DND-41 (cell line): Measurements from ENCODE around the gene FHOD1.

ENCODE experiments used
- CTCF ChIP-seq: IDR thresholded peaks from 2 replicates; pipeline ENCODE4 v1.5.1; 2012; ENCODE audit warnings: borderline replicate concordance, low read length, moderate library complexity, mild to moderate bottlenecking; ENCODE audit not compliant: poor library complexity, severe bottlenecking; ENCODE audit errors: extremely low read depth
- EZH2 ChIP-seq: IDR thresholded peaks from 3 replicates; pipeline ENCODE4 v1.6.1; 2012; ENCODE audit warnings: borderline replicate concordance, low read depth, mild to moderate bottlenecking, moderate library complexity, low read length, inconsistent platforms; ENCODE audit not compliant: severe bottlenecking

DNA sequence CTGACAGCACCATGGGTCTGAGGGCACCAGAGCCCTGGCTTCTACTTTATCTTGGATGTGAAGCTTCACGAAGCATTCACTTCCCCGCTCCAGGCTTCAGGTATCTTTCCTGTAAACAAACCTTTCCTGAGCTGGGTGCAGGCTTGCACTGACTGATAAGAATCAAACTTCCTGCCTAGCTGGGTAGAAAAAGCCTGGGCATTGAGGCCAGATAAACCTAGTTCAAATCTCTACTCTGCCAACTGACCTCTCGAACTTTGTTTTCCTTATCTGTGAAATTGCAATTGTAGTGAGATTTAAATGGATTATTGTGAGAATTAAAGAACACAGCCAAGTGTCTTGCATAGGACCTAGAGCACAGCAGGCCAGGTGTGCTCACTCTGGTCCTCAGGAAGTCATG lies 23.3 kb downstream of the FHOD1 start:
- TF ChIP-seq CTCF (no peak), EZH2 (no peak)
